ENCODE data around the gene SULT6B1. TPM values are rescaled to one million over a fixed set of nuclear protein-coding genes. Genes with fewer than 3 reads are reported as not detected.
"Not testable (repeated sequence)": the region's sequence is repeated elsewhere in the genome, so short reads cannot be mapped to it uniquely, and the experiment has no call there.

The SULT6B1 gene
- total RNA-seq, 6 experiments from 2014 or later: not detected

DNA sequence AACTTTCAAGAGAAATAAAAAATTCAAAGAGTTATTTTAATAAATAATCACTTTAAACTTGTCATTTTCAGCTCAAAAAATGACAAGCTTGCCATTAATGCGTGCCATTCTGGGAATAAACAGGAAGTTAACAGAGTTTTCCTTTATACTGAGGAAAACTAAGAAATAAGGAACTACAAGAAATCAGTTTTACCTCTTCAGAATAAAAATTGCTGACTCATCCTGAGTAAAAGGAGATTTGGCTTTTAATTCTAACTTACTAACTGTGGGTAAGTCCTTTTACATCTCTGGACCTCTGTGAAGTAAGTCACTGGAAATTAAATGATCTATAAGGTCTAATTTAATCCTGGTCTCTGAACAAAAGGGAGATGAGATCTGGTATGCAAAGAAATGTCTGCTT is 26.8 kb upstream of the SULT6B1 start:
- no peak for DNase-seq
- H3K4me1 ChIP-seq: no peaks in the 10 kb centered on the region
- no peak overlapping the region for H3K4me3 ChIP-seq
- peaks cover 9 to 64% (median 13%) of the 10 kb centered on the region in 4 donors for H3K36me3 ChIP-seq
- 55% methylated on average over 1 of the region's 1 CpG for WGBS (ENCODE audit: insufficient coverage, low coverage, low lambda C conversion rate, missing lambda C conversion rate)
- no peaks in the 10 kb centered on the region for H3K27me3 ChIP-seq
- intact Hi-C loops (cut with DNase I): no loop called here
- no peaks in the 10 kb centered on the region for H3K9me3 ChIP-seq
- no peak for ATAC-seq
- H3K27ac ChIP-seq: peak overlapping the region in 1 of 3 donors; percentile 2
- TF ChIP-seq CTCF (IDR thresholded peaks at IDR 0.05) (no peak), POLR2A (IDR thresholded peaks at IDR 0.05) (no peak)

DNA sequence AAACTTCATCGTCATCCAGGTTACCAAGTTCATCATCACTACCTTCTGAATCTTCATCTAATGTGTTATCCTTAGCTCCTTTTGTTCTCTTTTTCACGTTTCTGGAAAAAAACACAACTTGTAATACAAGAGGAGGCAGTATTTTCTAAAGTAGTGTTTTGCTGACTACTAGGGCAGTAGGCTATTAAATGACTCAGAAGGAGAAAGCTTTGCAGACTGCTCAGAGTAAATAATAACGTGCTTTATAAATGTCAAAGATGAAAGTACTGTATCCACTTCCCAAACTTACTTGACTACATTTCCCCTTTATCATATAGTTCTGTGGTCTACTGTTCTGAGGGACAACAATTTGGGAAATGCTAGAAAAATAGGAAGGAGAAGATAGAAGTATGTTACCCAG is 23.5 kb upstream of the SULT6B1 start:
- no peaks in the 10 kb centered on the region for H3K4me1 ChIP-seq
- no peaks in the 10 kb centered on the region for H3K27me3 ChIP-seq
- no peak for TF ChIP-seq CTCF (IDR thresholded peaks at IDR 0.05)
- no peak for TF ChIP-seq POLR2A (IDR thresholded peaks at IDR 0.05)
- peaks cover 9 to 66% (median 25%) of the 10 kb centered on the region in 4 donors for H3K36me3 ChIP-seq
- no peak for ATAC-seq
- WGBS (ENCODE audit: insufficient coverage, low coverage, low lambda C conversion rate, missing lambda C conversion rate): 78% methylated on average over 3 of the region's 3 CpGs
- DNase-seq: no peak
- peaks cover 0 to 3% (median 0%) of the 10 kb centered on the region in 4 donors for H3K9me3 ChIP-seq
- intact Hi-C loops (cut with DNase I): no loop called here
- no peak overlapping the region for H3K4me3 ChIP-seq
- H3K27ac ChIP-seq: no peak overlapping the region

GRCh38 chr2:37211212-37211611 is 22.7 kb upstream of the SULT6B1 start:
- Histone ChIP-seq H3K36me3 (peaks cover 9 to 65% (median 28%) of the 10 kb centered on the region in 4 donors), H3K4me3 (no peak overlapping the region), H3K9me3 (peaks cover 0 to 3% (median 0%) of the 10 kb centered on the region in 4 donors), H3K27ac (no peak overlapping the region), H3K4me1 (no peaks in the 10 kb centered on the region), H3K27me3 (no peaks in the 10 kb centered on the region)
- no peak for DNase-seq
- intact Hi-C loops (cut with DNase I): no loop called here
- TF ChIP-seq POLR2A (IDR thresholded peaks at IDR 0.05): no peak
- no peak for TF ChIP-seq CTCF (IDR thresholded peaks at IDR 0.05)
- no peak for ATAC-seq

DNA sequence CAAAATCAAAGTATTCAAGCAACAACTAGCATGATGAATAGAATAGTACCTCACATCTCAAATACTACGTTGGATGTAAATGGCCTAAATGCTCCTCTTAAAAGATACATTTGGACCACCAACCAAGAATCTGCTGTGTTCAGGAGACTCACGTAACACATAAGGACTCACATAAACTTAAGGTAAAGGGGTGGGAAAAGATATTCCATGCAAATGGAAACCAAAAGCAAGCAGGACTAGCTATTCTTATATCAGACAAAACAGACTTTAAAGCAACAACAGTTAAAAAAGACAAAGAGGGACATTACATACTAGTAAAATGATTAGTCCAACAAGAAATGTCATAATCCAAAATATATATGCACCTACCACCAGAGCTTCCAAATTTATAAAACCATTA is 18.3 kb upstream of the SULT6B1 start:
- H3K27ac ChIP-seq; H3K27me3 ChIP-seq; H3K4me3 ChIP-seq; intact Hi-C loops (cut with DNase I); H3K4me1 ChIP-seq; DNase-seq; H3K9me3 ChIP-seq; ATAC-seq: not testable (repeated sequence)
- peaks cover 3 to 61% (median 33%) of the 10 kb centered on the region in 4 donors for H3K36me3 ChIP-seq
- 100% methylated on average over 2 of the region's 2 CpGs for WGBS (ENCODE audit: insufficient coverage, low coverage, low lambda C conversion rate, missing lambda C conversion rate)

DNA sequence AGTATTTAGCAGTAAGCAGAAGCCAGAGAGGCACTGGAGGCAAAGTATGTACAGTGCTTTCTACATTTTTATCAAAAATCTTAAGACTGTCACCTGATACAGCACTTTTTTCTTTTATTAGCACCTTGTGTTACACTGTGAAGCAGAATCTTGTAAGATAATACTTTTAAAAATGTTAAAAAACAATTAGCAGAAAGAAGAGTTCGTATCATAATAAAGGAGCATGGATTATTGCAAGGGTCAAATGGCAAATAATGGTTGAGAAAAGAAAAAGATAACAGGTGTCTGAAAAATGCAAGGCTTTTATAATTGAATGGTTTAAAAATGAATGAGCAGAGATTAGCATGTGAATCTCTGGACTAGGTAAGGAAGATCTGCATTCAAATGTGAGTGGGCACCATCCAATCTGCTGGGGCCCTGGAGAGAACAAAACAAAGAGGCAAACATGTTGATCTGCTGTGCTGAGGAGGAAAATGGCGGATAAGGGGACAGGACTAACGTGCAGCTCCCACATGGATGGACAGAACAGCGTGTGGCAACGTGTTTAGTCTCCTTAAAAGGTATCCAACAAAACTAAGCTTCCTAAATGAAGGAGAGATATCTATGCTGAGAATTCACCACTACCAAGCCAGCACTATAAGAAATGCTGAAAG is 17.3 kb upstream of the SULT6B1 start:
- Histone ChIP-seq H3K27me3 (no peaks in the 10 kb centered on the region), H3K4me1 (no peaks in the 10 kb centered on the region), H3K27ac (no peak overlapping the region), H3K36me3 (peaks cover 0 to 54% (median 33%) of the 10 kb centered on the region in 4 donors), H3K4me3 (no peak overlapping the region), H3K9me3 (peaks cover 0 to 3% (median 0%) of the 10 kb centered on the region in 4 donors)
- no peak for DNase-seq
- intact Hi-C loops (cut with DNase I): no loop called here
- 97% methylated on average over 5 of the region's 5 CpGs for WGBS (ENCODE audit: insufficient coverage, low coverage, low lambda C conversion rate, missing lambda C conversion rate)
- TF ChIP-seq CTCF (IDR thresholded peaks at IDR 0.05) (no peak), POLR2A (IDR thresholded peaks at IDR 0.05) (no peak)
- ATAC-seq: no peak

- H3K27ac ChIP-seq; H3K9me3 ChIP-seq; H3K4me3 ChIP-seq; ATAC-seq; DNase-seq; intact Hi-C loops (cut with DNase I); H3K27me3 ChIP-seq; H3K4me1 ChIP-seq: not testable (repeated sequence)
- peaks cover 0 to 53% (median 30%) of the 10 kb centered on the region in 4 donors for H3K36me3 ChIP-seq
- 87% methylated on average over 7 of the region's 8 CpGs for WGBS (ENCODE audit: insufficient coverage, low coverage, low lambda C conversion rate, missing lambda C conversion rate)
Observed at GRCh38 chr2:37205071-37205661, 16.7 kb upstream of the SULT6B1 start.
